HG03457 (cell line): ENCODE measurements around the gene DNASE1.
"Not testable (repeated sequence)": the region's sequence is repeated elsewhere in the genome, so short reads cannot be mapped to it uniquely, and the experiment has no call there.

Experiments used
- ATAC-seq: cut with Tn5 transposase; IDR thresholded peaks from one replicate; pipeline ENCODE4 v1.9.1; 2021; ENCODE audit warnings: moderate number of reproducible peaks; ENCODE audit not compliant: unreplicated experiment

The DNASE1 gene

DNA sequence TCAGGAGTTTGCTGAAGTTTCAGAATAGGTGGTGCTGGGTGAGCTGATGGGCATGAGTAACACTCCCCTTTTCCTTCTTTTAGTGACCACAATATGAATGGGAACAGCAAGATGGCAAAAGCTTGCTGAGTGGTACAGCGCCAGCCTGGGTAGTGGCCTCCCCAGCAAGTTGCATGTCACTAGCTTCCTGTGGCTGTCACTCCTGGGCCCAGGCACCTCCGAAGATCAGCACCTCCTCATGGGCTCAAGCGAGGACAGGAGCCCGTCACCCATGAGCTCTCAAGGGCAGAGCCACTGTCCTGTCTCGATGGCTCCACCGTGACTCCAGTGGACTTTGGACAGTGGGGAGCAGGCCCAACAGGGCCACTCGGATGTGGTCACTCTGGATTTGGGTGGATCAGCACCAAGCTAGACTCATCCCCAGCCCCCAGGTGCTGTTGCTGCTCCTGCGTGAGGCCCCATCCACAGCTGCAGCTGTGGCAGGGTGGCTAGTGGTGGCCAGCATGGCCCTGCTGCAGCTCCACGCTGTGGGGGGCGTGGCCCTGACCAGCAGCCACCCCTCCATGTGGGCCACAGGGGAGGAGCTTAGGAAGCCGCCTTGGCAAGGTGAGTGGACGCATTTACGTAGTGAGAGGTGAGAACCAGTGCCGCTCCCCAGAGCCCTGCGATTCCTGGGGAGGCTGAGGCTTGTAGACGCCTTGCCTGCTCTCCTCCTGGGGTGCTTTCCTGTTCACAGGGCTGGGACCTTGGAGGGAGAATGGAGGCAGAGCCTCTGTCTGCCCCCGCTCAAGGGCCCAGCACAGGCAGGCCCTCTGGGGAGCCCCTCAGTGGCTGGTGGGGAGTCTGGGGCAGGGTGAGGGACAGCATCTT is 13.6 kb upstream of the DNASE1 start:
- ATAC-seq: no peak

DNA sequence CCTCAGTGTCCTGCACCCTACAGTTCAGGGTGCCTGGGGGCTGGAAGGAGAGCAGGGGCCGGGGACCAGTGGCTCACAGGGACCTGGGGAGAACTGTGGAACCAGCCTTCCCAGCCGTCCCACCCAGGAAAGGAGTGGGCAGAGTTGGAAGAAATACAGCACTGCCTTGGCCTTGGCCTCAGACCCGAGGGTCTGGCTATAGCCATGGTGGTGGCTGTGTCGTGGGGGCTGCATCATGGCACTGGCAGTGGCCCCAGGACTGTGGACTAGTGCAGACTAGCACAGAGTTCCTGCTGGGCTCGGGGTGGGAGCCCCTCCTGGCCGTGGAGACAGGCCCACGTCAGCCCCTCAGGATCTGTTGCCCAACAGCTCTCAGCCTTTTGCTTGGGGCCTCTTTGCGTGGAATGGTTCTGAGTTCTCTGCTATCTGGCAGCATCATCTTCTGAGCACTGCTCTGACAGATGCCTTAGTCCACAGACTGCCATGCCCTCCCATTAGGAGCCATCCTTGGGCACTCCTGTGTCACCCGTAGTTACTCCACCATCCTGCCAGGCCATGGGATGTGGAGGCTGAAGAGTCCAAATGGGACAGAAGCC is 12.6 kb upstream of the DNASE1 start:
- ATAC-seq: no peak

DNA sequence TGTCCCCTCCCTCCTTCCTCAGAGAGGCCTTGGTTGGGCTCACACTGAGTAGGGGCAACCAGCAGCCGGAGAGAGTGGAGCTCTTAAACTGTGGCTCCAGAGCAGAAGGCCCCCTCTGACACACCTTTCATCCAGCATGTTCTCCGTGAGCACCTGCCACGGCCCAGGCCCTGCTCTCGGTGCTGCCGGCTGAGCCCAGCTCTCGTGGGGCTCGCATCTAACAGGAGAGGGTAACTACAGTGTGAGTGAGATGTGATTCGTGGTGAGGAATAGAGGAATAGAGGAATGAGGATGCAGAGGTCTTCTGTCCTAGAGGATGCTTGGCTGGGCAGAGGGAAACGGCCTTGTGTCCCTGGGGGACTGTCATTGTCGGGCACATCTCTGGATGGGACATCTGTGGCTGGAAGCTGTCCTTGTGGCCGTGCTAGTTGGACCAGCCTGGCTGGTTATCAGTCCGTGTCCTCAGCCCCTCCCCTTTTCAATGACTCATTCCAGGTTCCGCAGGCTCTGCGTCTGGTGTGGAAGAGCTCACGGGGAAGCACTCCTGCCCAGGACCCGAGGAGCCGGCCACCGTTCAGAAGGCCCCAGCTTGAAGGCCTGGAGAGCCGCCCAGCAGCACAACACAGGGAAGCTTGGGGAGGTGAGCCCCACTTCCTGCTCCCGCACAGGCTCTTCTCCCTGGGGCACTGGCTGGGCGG is 11.9 kb upstream of the DNASE1 start:
- no peak for ATAC-seq

DNA sequence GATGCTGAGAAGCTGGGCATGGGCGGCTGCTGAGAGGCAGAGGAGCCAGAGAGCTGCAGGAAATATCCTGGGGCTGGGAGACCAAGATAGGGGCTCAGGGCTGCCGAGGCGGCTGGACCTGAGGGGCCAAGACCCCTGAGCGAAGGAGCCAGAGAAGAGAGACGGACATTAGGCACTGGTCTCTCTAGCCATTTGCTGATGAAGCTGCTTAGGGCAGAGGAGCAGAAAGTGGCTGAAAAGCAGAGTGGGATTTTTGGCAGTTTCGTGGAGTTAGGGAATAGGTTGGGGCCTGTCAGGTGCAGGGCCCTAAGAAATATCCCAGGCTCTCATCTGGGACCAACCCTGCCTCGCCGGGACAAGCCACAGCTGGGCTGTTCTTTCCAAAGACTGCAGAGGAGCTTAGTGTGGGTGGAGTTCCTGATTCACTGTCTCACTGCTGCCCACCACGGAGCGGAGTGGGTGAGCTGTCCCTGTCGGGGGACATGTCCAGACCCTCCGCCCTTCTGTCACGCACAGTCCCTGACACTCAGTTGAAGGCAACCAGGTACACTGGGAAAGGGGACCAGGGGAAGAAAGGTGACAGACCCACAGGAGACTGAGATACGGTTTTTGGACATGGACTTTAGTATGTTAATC is 11.3 kb upstream of the DNASE1 start:
- no peak for ATAC-seq

DNA sequence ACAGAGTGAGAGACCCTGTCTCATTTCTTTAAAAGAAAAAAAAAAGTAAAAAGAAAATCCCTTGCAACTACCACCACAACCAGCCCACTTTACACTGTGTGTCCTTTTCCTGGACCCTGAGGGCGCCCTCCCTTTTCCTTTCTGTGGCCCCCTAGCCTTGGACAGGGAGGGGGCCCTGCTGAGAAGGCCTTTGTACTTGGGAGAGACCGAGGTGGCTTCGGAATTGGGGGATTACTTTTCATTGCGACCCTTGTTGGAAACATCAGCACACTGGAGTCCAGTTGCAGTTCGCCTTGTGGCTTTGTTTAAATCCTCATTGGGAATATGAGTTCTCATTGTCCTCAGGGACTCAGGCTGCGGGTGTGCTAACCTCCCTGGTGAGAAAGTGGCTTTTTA is 9.4 kb upstream of the DNASE1 start:
- no peak for ATAC-seq

DNA sequence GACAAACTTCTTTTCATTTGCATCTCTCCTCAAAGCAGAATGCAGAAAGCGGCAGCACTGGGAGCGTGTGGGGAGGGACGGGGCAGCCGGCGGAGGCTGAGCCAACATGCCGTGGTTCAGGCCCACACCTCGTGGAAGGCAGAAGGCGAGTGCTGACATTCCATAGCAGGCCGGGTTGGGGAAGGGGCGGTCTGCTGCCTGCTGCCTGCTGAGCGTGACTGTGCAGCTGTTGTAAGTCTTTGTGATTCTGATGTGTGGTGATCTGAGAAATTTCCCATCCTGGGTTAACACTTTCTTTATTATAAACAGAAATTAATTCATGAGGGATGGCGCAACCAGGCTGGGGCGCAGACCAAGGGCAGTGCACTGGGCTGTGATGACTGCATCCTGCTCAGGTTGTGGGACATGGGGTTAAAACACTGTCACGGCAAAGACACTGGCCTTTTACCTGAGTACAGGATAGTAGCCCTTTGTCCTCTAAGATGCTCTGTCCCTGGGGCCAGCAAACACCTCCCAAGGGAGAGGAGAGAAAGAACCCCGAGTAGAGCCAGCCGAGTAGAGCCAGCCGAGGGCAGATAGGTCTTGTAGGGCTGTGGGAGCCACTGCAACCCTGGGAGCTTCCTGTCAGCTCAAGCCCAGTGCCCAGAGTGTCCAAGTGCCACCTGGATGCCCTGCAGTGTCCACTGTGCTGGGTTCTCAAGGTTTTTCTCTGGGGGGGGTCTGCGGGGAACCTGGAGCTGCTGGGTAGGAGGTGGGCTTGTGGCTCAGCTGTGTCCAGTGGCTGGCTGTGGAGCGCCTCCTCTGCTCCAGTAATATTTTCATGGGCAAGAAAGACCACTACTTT is 8.8 kb upstream of the DNASE1 start:
- no peak for ATAC-seq

DNA sequence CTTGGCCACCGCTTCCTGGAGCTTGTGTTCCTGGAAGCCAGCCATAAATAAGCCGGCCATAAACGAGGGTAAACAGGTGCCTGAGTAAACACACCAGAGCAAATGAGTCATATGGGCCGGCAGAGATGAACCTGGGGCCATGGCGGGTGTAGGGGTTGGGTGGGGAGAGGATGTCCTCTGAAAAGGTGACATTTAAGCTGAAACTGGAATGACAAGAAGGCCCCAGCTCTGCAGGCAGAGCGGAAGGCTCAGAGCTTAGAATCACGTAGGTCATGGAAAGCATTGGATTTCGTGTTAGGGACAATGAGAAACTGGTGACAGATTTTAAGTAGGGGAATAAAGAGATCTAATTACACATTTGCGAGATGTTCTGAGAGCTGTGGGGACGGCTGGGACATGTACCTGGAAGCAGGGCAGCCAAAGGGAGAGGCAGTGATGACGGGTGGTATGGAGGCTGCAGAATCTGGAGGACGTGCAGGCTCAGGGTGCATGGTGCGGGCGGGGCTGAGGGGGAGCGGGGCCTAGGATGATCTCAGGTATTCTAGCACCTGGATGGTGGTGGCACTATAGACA is 8.1 kb upstream of the DNASE1 start:
- ATAC-seq: no peak

DNA sequence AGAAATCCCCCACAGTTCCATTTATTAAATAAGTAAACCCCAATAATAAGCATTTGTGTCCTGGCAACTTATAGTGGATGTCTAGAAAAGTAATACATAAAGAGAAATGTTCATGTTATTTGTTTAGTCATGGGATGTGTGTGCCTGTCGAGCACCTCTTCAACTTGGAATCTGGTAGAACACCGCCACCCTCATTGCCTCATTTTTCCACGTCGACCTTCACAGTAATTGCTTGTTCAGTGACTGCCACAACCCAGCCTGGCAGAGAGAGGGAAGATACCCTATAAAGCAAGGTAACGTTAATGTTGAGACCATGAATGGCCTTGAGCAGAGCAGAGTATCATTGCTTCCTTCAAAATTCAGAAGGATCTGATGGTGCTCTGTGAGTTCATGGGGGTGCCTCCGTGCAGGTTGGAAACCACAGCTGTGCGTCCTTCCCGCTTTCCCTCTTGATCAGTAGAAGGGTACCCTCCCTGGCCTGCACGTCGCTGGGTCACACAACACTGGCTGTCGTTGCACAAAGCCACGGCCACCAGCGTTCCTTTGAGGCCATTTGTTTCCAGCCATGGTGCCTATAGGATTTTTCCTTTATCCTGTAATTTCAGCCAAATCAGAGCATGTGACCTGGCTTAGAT is 3.7 kb upstream of the DNASE1 start:
- ATAC-seq: no peak

DNA sequence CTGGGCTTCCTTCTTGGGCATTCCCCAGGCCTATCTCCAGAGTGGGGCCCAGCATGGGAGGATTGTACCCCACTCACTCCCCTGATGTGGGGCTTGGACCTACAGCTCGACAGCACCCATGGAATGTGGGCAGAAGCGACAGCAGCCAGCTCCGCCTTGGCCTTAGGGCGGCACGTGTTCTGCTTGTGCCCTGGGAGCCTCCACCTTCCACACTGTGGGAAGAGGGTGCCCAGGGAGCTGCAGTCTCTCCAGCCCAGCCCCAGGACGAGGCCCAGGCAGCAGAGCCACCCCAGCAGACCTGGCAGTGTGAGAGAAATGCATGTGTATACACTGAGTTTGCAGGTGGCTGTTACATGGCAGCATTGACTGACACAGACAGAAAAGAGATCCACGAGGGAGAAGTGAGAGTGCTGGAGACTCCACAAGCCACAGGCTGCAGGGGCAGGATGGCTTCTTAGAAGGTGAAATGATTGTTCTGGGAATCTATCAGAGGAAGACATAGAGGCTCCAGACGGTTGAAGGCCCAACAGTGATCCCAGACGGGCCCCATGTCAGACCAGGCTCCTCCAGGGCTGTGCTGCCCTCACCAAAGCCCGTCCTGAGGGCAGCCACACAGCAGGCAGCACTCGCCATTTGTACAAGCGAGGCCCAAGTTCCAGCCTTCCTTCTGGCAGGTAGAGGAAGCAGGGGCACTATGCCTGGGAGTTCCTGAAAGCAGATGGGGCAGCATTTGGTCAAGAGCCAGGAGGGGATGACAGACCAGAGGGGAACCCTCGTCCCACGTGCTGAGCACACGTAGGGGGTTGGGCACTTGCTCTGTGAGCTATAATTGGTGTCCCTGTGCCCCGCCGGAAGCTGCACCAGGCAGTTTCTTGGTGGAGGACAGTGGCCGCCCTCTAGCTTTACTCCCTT is 2.8 kb upstream of the DNASE1 start:
- no peak for ATAC-seq

DNA sequence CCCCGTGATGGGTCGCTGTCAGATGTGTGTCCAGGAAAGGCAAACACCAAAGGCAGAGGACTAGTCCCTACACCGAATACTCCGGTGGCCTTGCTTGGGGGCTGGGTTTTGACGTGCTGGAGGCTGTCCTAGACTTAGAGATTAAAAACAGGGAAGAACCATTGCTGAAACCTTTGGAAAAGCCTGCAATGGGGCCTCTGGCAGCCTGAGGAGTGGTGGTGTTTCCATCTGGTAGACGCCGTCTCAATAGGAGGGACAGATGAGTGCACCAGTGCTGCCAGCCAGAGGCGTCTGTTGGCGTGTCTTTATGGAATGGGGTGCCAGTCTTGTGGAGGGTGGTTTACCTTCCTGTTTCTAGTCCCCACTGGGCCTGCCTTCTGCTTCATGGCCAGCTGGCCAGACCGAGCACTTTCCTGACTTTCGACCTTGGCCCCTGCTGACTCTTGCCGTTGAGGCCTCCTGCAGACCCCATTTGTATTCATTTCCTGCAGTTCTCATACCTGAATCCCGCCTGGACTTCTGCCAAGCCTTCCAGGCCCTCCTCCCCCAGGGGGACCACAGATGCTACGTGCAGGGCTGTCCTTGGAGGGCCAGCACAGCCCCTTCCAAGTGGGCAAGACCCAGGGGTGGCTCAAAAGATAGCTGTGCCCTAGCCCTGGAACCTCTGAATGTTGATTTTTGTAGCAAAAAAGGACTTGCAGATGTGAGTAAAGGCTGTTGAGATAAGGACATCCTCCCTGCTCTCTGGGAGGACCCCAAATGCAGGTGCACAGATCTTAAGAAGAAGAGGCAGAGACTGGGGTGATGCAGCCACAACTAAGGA is 1.9 kb upstream of the DNASE1 start:
- no peak for ATAC-seq

DNA sequence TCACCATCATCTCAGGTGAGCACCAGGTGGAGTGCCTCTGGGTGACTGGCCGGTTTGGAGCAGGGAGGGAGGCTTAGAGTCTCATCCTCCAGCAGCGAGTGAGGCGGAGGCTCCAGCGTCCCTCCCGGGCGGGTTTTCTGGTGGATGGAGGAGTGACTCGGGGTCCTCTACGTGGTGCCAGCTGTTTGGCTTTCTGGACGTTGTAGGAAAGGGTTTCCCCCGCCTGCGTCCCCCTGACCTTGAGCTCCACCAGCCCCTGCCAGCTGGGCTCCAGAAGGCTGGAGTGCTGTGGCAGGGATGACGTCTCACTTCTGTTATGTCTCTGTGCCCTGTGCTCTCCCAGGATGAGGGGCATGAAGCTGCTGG is 522 bp downstream of the DNASE1 start:
- ATAC-seq: no peak

DNA sequence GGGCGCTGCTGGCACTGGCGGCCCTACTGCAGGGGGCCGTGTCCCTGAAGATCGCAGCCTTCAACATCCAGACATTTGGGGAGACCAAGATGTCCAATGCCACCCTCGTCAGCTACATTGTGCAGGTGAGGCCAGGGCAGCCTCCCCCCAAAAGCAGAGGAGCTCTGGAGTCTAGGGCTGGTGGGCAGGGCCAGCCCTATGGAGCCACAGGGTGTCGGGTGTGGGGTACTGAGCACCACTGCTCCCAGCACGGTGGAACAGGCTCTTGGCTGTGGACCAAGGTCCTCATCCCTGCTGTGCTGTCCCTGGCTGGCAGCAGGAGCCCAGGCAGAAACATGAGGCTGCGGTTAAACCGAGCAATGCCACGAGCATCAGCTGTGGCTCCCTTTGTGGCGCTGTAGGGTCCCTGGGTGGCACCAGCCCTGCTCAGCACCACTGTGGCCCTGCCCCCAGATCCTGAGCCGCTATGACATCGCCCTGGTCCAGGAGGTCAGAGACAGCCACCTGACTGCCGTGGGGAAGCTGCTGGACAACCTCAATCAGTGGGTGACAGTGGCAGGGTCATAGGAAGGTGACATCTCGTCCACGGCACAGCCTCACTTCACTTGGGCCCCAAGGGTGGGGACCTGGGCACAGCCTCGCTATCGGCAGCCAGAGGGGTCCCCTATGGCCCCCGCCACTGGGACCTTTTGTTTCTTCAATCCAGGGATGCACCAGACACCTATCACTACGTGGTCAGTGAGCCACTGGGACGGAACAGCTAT is 1.1 kb downstream of the DNASE1 start:
- no peak for ATAC-seq

DNA sequence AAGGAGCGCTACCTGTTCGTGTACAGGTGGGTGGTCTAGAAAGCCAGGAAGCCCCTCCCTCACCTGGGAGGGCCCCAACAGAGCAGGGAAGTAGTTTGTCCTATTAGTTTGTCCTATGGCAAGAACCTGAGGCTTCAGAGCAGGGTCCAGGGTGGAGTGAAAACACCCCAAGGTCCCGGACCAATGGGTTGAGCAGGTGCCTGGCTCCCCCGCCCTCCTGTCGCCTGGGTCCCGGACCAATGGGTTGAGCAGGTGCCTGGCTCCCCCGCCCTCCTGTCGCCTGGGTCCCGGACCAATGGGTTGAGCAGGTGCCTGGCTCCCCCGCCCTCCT is 1.6 kb downstream of the DNASE1 start:
- ATAC-seq: not testable (repeated sequence)

DNA sequence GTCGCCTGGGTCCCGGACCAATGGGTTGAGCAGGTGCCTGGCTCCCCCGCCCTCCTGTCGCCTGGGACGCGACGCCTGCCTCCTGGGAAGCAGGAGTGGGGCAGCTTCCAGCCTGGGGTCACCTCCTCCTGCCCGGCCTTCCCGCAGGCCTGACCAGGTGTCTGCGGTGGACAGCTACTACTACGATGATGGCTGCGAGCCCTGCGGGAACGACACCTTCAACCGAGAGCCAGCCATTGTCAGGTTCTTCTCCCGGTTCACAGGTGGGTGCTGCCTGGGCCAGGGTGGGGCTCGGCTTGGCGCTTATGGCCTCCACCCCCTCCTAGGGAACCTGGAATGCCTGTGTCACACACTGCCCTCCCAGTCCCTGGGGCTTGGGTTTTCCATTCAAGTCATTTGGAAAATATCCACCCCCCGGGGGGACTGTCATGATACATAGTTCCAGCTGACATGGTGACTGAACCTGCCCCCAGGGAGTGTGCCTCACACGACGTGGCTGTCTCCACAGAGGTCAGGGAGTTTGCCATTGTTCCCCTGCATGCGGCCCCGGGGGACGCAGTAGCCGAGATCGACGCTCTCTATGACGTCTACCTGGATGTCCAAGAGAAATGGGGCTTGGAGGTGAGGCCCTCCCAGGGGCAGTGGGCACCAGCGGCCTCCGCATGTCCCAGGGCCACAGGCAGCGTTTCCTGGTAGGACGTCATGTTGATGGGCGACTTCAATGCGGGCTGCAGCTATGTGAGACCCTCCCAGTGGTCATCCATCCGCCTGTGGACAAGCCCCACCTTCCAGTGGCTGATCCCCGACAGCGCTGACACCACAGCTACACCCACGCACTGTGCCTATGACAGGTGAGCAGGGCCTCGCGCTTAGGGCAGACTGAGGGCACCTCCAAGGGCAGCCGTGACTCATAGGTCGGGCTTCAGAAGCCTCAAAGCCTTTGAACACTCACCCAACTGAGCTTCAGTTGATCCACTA is 2.3 kb downstream of the DNASE1 start:
- no peak for ATAC-seq

DNA sequence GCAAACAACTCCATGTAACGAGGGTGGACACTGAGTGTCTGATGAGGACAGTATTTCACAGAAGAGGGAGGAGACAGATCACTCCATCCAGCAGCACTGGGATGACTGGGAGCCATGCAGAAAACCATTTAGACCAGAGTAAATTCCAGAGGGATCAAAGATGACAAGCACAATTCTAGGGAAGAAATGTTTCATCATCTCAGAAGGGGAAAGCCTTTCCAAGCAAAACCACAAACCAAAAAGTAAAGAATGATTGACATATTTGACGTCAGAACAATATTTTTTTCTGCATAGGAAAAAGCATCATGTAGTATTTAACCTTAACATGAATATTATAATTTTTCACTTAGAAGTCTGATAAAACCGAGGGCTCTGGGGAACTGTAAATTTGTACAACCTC is 4.8 kb downstream of the DNASE1 start:
- no peak for ATAC-seq

DNA sequence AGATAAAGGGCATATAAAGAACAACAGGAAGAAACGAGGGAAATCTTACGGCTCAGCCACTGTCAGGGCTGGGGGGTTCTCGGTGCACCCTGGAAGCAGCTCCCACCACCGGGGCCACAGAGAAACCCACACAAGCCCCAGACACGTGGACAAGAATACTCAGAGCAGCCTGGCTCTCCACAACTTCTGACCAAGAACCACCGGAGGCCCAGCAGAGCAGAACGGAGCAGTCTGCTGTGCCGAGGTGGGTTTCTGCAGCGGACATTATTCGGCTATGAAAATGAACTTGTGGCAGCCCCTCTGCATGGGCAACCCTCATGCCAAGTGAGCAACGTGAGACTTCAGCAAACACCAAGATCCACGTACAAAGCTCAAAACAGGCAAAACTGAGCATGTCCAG is 6.8 kb downstream of the DNASE1 start:
- ATAC-seq: no peak
